Activated CD4-positive, alpha-beta T cell treated with anti-CD3 and anti-CD28 coated beads, Interleukin-2, amount 50 U/mL, for 4 hours (primary cell): ENCODE results near the gene LDLRAD3.

Experiments
- DNase-seq, 2 experiments: peaks; one replicate each; pipeline ENCODE4 v3.0.0-alpha.2; 2020

Gene LDLRAD3

GRCh38 chr11:36216061-36216615 lies 272.3 kb downstream of the LDLRAD3 start:
- DNase-seq = no peak

DNA sequence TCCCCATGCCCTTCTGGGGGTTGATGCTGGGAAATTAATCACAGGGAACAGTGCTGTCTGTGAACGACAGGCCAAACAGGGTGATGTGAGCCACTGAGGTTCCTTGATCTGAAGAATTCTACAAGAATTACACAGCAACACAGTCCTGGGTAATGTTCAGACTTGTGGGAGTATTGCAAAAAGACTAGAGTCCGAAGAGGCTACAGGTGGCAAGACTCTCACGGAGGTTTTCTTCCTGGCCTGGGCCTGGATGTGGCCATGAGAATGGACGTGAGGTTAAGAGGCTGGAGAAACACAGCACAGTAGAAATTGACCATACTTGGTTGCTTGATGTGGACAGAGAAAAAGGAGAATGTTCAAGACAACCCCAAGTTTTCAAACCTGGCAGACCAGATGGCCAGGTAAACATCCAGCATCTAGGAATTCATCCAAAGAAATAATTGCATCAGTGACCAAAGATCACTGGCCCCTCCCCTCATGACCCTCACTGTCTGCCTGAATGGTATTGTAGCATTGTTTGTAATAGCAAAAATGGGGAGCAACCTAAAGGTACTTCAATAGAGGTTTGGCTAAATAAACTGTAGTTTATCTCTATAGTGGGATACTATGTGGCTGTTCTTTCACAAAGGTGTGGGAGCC lies 274.5 kb downstream of the LDLRAD3 start:
- no peak for DNase-seq

- DNase-seq = no peak
Measured at GRCh38 chr11:36219996-36220395, 276.1 kb downstream of the LDLRAD3 start.

DNA sequence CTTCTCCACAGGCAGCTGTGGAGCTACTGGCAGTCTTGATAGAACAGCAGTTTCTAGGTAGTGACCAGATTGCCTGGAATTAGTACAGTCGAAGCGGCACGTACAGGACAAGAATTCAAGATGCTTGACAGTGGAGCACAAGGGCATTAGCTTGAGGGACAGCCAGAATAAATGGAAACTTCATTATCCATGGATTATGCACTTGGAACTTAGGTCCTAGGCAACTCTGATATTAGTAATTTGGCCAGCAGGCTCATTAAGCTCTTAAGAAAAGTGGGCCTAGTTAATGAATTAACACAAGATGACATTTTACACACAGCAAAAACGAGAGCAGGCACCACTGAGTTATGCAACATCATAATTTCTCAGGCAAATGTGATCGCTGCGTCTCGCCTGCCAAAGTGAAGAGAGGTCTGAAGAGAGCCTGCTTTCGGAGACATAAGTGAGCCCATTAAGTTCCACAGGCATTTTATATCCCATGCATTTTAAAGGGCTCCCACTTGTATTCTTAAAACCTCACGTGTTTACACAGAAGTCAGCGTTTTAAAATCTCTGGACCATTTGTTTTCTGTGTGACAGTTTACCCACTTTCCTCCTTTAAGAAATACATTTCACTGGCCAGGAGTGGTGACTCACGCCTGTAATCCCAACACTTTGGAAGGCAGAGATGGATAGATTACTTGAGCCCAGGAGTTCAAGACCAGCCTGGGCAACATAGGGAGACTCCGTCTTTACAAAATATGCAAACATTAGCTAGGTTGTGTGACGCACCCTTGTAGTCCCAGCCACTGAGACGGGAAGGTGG lies 279.2 kb downstream of the LDLRAD3 start:
- DNase-seq = no peak

DNA sequence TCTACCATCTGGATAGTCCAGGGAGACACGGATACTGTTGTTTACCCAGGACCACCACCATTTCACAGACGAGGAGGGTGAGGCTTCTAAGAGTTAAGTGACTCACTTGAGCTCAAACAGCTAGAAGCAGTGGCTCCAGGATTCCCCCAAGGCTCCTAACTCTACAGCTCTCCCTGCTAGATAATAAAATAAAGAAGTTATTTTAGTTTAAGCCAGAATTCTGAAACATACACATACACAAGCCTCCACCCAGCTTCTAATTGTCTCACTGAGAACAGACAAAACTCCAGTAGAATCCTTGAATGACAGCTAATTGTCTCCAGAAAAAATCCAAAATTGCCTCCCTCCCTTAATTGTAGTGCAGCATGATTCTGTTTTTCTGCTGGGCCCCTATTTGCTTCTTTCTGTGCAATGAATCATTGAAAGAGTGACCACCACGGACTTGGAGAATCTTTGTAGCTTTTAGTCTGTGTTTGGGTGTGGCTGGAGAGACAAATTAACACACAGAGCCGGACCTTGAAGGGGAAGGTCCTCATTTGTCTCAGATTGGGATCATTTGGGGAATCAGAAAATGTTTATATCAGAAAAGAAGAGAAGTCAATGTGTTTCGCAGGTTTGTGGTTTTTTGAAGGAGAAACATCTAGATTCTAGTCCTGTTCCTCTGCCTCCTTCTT lies 280.5 kb downstream of the LDLRAD3 start:
- no peak for DNase-seq

GRCh38 chr11:36227044-36227443 lies 283.2 kb downstream of the LDLRAD3 start:
- DNase-seq = no peak

GRCh38 chr11:36228689-36229088 lies 284.8 kb downstream of the LDLRAD3 start:
- DNase-seq = no peak

DNA sequence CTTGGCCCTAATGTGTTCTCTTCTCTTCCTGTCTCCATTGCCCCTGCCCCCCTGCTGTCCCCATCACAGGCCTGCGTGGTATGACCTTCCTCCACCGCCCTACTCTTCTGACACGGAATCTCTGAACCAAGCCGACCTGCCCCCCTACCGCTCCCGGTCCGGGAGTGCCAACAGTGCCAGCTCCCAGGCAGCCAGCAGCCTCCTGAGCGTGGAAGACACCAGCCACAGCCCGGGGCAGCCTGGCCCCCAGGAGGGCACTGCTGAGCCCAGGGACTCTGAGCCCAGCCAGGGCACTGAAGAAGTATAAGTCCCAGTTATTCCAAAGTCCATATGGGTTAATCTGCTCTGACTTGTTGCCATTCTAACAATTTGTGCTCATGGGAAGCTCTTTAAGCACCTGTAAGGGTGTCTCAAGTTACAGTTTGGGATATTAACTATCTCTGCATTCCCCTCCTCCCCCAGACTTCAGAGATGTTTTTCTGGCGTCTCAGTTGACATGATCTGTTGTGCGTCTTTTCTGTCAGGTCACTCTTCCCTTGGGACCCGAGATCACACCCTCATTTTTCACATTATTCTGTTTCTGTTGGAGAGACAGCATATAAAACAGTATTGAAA lies 285.3 kb downstream of the LDLRAD3 start:
- no peak for DNase-seq

DNA sequence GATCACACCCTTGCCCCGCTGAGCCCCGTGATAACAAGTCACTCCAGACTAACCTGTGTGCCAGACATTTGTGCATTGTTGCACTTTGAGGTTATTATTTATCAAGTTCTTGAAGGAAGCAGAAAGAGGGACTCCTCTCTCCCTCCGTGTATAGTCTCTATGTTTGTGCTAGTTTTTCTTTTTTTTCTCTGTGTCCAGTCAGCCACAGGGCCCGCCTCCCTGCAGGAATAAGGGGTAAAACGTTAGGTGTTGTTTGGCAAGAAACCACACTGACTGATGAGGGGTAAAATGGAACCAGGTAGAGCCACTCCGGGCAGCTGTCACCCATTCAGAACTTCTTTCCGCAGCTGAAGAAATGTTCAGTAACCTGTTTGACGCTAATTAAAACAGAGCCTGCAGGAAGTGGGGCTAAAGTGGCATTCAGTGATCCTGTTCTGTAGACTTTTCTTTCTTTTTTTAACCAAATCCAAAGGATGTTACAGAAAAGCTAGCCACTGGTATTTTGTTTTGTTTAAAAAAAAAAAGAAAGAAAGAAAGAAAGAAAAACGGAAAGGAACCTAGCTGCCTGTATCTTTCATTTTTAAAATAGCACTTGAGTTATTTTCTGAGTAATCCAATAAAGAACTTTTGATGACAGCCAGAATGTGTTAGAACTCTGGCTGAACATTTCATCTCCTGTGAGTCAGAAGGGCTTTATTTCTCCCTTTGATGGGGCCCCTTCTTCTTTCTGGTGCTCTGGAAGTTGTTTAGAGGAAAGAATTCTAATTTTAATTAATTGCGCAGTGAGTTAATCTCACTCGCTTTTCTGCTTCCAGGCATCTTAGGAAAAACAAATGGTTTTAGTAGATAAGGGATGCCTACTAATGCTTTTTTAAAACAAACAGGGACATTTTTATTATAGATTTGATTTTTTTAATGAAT lies 287.2 kb downstream of the LDLRAD3 start:
- no peak for DNase-seq

DNA sequence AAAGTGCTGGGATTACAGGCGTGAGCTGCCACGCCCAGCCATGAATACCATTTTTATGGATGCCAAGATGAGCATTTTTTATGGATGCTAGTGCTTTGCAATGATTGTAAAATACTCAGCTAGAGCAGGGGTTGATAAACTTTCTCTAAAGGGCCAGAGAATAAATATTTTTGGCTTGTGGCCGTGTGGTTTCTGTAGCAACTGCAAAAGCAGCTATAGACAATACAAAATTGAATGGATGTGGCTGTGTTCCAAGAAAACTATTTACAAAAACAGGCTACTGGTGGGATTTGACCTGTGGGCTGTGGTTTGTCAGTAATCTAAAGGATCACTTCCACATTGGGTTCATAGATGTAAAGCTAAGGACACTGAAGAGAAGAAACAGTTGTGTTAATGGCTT lies 289.3 kb downstream of the LDLRAD3 start:
- DNase-seq = no peak

DNA sequence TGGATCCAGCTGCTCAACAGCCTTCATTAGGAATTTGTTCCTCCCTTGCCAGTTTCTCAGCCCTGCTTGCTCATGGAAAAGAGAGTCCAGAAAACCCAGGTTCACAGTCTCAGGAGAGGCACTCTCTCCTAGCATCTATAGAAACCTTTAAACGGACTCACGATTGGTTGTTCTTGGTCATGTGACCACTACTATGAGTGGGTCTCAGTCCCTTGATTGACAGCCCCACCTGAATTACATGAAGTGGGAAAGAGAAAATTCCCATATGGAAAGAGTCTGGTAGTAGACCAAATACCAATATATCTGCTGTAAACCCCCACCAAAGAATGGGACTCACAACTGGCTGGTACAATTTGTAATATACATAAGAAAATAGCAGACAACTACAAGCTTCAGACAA lies 291.0 kb downstream of the LDLRAD3 start:
- DNase-seq = no peak

DNA sequence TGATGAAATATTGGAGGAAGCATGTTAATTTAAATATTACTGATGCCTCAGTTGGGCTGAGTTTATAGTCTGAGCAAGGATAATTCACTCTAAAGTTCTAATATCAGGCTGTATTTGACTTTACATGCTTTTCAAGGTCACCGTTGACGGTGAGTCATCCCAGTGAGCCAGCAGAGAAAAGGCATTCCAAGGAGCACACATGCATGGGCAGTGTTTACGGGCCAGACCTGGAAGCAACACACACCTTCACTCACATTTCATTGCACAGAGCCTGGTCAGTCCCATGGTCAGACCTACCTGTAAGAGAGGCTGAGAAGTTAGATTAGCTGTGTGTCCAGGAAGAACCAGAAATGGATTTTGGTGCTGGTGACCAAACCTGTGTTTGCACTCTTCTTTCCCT lies 291.9 kb downstream of the LDLRAD3 start:
- no peak for DNase-seq

DNA sequence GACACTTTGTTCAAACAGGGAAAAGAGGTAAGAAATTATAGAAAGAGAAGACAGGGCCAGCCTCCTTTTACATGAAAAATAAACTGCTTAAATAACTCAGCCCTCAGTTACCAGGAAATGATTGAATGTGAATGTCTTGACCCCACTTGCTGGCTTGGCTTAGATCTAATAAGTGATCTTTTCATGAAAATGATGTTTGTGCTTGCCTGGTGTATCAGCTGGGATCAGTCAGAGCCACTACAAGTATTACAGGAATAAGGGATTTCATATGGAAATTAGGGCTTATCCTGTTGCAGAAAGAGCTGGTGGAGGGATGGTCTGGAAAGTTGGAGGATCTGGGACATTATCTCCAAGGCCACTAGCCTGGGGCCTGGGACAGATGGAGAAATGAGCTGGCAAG lies 293.5 kb downstream of the LDLRAD3 start:
- DNase-seq = no peak

- DNase-seq = no peak
Measured at GRCh38 chr11:36238036-36238631, 294.3 kb downstream of the LDLRAD3 start.

DNA sequence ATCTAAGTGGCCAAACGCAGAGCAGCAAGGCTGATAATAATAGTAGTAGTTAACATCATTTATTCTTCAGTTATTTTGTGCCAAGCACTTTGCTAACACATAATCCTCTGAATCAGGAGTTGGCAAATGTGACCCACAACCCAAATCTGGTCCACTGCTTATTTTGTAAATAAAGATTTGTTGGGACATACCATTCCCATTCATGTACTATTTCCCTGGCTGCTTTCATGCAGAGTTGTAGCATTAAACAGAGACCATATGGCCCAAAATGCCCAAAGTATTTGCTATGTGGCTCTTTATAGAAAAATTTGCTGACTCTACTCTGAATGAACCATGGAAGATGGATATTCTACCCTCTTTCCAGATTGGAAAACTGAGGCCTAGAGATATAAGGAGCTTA lies 295.0 kb downstream of the LDLRAD3 start:
- DNase-seq = no peak

- no peak for DNase-seq
Measured at GRCh38 chr11:36239636-36240035, 295.8 kb downstream of the LDLRAD3 start.

- no peak for DNase-seq
Measured at GRCh38 chr11:36240173-36240572, 296.3 kb downstream of the LDLRAD3 start.

- DNase-seq = no peak
Measured at GRCh38 chr11:36240801-36241200, 296.9 kb downstream of the LDLRAD3 start.

- no peak for DNase-seq
Measured at GRCh38 chr11:36241497-36241896, 297.6 kb downstream of the LDLRAD3 start.

DNA sequence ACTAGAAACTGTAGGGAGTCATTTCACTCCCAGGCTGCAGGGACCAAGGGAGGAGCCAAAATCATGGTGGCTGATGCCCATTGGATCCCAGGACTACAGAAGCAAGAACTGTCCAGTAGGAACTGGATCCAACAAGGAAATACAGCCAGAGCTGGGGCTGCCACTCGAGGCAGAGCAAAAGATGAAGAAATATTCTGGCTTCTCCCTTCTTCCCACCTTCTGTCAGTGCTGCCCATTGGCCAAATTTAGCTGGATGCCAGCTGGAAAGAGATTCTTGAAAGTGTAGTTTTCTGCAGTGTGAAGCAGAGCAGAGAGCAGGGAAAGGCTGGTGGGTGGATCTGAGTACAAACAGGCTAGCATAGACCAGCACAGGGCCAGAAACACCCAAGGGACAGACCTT lies 299.8 kb downstream of the LDLRAD3 start:
- no peak for DNase-seq

DNA sequence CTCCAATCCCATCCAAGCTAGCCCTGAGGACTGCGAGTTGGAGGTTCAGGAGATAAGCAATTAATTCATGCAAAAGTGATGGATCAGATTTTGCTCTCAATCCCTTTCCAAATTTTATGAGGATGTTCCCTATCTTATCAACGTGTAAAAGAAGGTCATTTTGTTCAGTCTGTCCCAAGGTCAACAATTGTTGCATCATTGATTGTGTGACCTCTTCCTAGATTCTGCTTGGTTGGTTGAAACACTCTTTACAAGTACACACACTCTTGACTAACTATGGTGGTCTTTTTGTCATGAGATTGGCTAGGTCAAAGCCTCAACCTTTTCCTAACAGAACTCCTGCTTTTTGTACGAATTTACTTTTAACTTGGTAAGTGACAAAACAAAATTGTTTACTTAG lies 303.6 kb downstream of the LDLRAD3 start:
- DNase-seq = no peak

- no peak for DNase-seq
Measured at GRCh38 chr11:36248436-36248835, 304.6 kb downstream of the LDLRAD3 start.
